ENCODE measurements around the gene OR2A12. TPM values are rescaled to one million over a fixed set of nuclear protein-coding genes. Genes with fewer than 3 reads are reported as not detected.

Gene OR2A12
- total and polyA plus RNA-seq, 2 donors (not counting 3 experiments of a cell fraction or from before 2014, with no cell fraction given), result not detected

DNA sequence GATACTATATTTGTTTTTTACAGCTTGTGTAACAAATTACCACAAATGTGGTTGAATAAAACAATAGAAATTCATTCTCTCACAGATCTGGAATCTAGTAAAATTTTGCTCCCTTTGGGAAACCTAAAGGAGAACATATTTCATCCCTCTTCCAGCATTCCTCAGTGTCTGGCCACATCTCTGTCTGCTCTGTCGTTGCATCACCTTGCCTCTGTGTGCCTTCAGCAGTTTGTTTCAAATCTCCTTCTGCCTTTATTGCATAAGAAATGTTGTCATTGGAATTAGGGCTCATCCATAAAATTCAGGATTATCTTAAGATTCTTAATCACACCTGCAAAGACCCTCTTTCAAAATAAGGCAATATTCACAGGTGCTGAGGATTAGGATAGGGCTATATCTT is 51.4 kb downstream of the OR2A12 start:
- ChIA-PET POLR2A (no interaction called here), CTCF (interaction anchor here (2.9 kb wide), 1 partner anchor 10 kb away, joined by 18 read pairs; no protein-coding TSS in a partner anchor)
- no peaks in the 10 kb centered on the region for H3K9me3 ChIP-seq (replicated peaks; ENCODE audit: control insufficient read depth, insufficient read depth, low read length)
- DNase-seq (ENCODE audit: low read depth, low spot score) (no peak), FAIRE-seq (no peak)
- no peak overlapping the region for H2AFZ ChIP-seq (ENCODE audit: low read depth, low read length)
- no peak overlapping the region for H3K27ac ChIP-seq (ENCODE audit: insufficient read depth, low read depth, low read length)
- intact Hi-C loops (cut with micrococcal nuclease), result no loop called here
- no peak for TF ChIP-seq POLR2A (IDR thresholded peaks at IDR 0.05; ENCODE audit: low read depth, low read length)
- no peak for TF ChIP-seq CTCF (IDR thresholded peaks at IDR 0.05; ENCODE audit: extremely low read depth in 1 of 2, insufficient read depth in 1 of 2, low read depth in 1 of 2, low read length in 2 of 2)
- no peak for TF ChIP-seq JUN (IDR thresholded peaks at IDR 0.05; ENCODE audit: borderline replicate concordance, insufficient read depth, insufficient read length, low read depth)
- TF ChIP-seq EZH2 (IDR thresholded peaks at IDR 0.05; ENCODE audit: borderline replicate concordance, low read depth, low read length, severe bottlenecking), result no peak
- TF ChIP-seq POLR2AphosphoS5 (IDR thresholded peaks at IDR 0.05; ENCODE audit: insufficient read depth, low read depth, low read length), result no peak
- no peak for TF ChIP-seq FOS (IDR thresholded peaks at IDR 0.05; ENCODE audit: borderline replicate concordance, insufficient read depth, low read length)
- no peak for TF ChIP-seq GATA2 (IDR thresholded peaks at IDR 0.05; ENCODE audit: insufficient read depth, insufficient read length, low read depth, low read length)
- dilution Hi-C loops (cut with MboI; ENCODE audit: extremely low pct_ligation_motif_present, low sequenced_read_pairs), result no loop called here
- H3K79me2 ChIP-seq (ENCODE audit: control insufficient read depth, insufficient read depth, low read length), result no peaks in the 10 kb centered on the region
- no peaks in the 10 kb centered on the region for H3K36me3 ChIP-seq (ENCODE audit: control insufficient read depth in 2 of 2, extremely low read depth in 1 of 2, insufficient read depth in 2 of 2, low read length in 2 of 2)
- BruUV-seq (replicated peaks), result no TSS peak
- H3K27me3 ChIP-seq (ENCODE audit: control insufficient read depth in 2 of 2, insufficient read depth in 2 of 2, low read length in 2 of 2), result peaks cover 2% of the 10 kb centered on the region in 2 experiments
- no peaks in the 10 kb centered on the region for H4K20me1 ChIP-seq (replicated peaks; ENCODE audit: control insufficient read depth, extremely low read depth, insufficient read depth, low read length)
- H3K4me2 ChIP-seq (ENCODE audit: insufficient read depth, low read length), result no peak overlapping the region
- no peak overlapping the region for H3K9ac ChIP-seq (replicated peaks; ENCODE audit: extremely low read depth, insufficient read depth, low read length)
- H3K4me3 ChIP-seq (replicated peaks in 1 of 3; ENCODE audit: insufficient read depth in 1 of 3, low read depth in 1 of 3, low read length in 3 of 3), result no peak overlapping the region
- no peaks in the 10 kb centered on the region for H3K9me1 ChIP-seq (replicated peaks; ENCODE audit: control insufficient read depth, extremely low read depth, insufficient read depth, low read length)
- no peaks in the 10 kb centered on the region for H3K4me1 ChIP-seq (ENCODE audit: control insufficient read depth, extremely low read depth, insufficient read depth, low read length)

All from endothelial cell of umbilical vein (primary cell).